ENCODE measurements around the gene CNNM4.

The CNNM4 gene

GRCh38 chr2:96857667-96858372 is 97.1 kb downstream of the CNNM4 start, which contains the start of gene ANKRD39:
ANKRD39 (minus strand) TSS chr2:96858016; CDS start chr2:96857987, 29 bp downstream.
- Histone ChIP-seq H3F3A (ENCODE audit: insufficient read depth) (no peaks in the 10 kb centered on the region), H3K36me3 (ENCODE audit: low read length) (no peaks in the 10 kb centered on the region), H3K4me2 (ENCODE audit: low read depth, low read length, poor library complexity, severe bottlenecking) (peak within 1 kb of the TSS; percentile 78), H2AFZ (ENCODE audit: low read depth, low read length, severe bottlenecking) (peak within 1 kb of the TSS; percentile 87), H3K79me2 (ENCODE audit: insufficient read depth, low read length) (peaks cover 6% of the 10 kb centered on the region; the same call in 1 of the 2 replicates), H3K9me3 (ENCODE audit: insufficient read depth, low read length) (no peaks in the 10 kb centered on the region), H3K27ac (ENCODE audit: low read depth, low read length) (peak within 1 kb of the TSS; percentile 67), H3K4me3 (ENCODE audit: insufficient read depth, low read length, poor library complexity, severe bottlenecking) (peak within 1 kb of the TSS; percentile 72), H3K27me3 (ENCODE audit: low read length) (no peaks in the 10 kb centered on the region), H3K9me2 (replicated peaks; ENCODE audit: insufficient read depth, low read length) (no peaks in the 10 kb centered on the region), H3K9ac (ENCODE audit: low read length) (peak within 1 kb of the TSS; percentile 79), H4K20me1 (ENCODE audit: low read depth, low read length) (no peaks in the 10 kb centered on the region)
- TF ChIP-seq EZH2phosphoT487 (conservative IDR thresholded peaks at IDR 0.05; ENCODE audit: low read length) (no peak), CTCF (IDR thresholded peaks at IDR 0.05; ENCODE audit: insufficient read depth, low read length, poor library complexity, severe bottlenecking) (peak; percentile 81)

GRCh38 chr2:96859099-96859649 is 98.5 kb downstream of the CNNM4 start:
- H3K79me2 ChIP-seq (ENCODE audit: insufficient read depth, low read length) = peaks cover 6% of the 10 kb centered on the region; the same call in 1 of the 2 replicates
- H3K9ac ChIP-seq (ENCODE audit: low read length) = no peak overlapping the region
- no peak overlapping the region for H3K4me2 ChIP-seq (ENCODE audit: low read depth, low read length, poor library complexity, severe bottlenecking)
- H4K20me1 ChIP-seq (ENCODE audit: low read depth, low read length) = no peaks in the 10 kb centered on the region
- no peak overlapping the region for H3K4me3 ChIP-seq (ENCODE audit: insufficient read depth, low read length, poor library complexity, severe bottlenecking)
- no peaks in the 10 kb centered on the region for H3K9me2 ChIP-seq (replicated peaks; ENCODE audit: insufficient read depth, low read length)
- H3K27ac ChIP-seq (ENCODE audit: low read depth, low read length) = no peak overlapping the region
- no peaks in the 10 kb centered on the region for H3K36me3 ChIP-seq (ENCODE audit: low read length)
- TF ChIP-seq CTCF (IDR thresholded peaks at IDR 0.05; ENCODE audit: insufficient read depth, low read length, poor library complexity, severe bottlenecking) (no peak), EZH2phosphoT487 (conservative IDR thresholded peaks at IDR 0.05; ENCODE audit: low read length) (no peak)
- H3K27me3 ChIP-seq (ENCODE audit: low read length) = no peaks in the 10 kb centered on the region
- H3K9me3 ChIP-seq (ENCODE audit: insufficient read depth, low read length) = no peaks in the 10 kb centered on the region
- H2AFZ ChIP-seq (ENCODE audit: low read depth, low read length, severe bottlenecking) = no peak overlapping the region
- H3F3A ChIP-seq (ENCODE audit: insufficient read depth) = no peaks in the 10 kb centered on the region

- Histone ChIP-seq H3K9me3 (ENCODE audit: insufficient read depth, low read length) (no peaks in the 10 kb centered on the region), H3K27me3 (ENCODE audit: low read length) (no peaks in the 10 kb centered on the region), H3K36me3 (ENCODE audit: low read length) (no peaks in the 10 kb centered on the region), H3K9me2 (replicated peaks; ENCODE audit: insufficient read depth, low read length) (no peaks in the 10 kb centered on the region), H3K79me2 (ENCODE audit: insufficient read depth, low read length) (peaks cover 6% of the 10 kb centered on the region; the same call in 1 of the 2 replicates), H3F3A (ENCODE audit: insufficient read depth) (no peaks in the 10 kb centered on the region), H3K4me2 (ENCODE audit: low read depth, low read length, poor library complexity, severe bottlenecking) (no peak overlapping the region), H3K27ac (ENCODE audit: low read depth, low read length) (no peak overlapping the region), H4K20me1 (ENCODE audit: low read depth, low read length) (no peaks in the 10 kb centered on the region), H3K9ac (ENCODE audit: low read length) (no peak overlapping the region), H3K4me3 (ENCODE audit: insufficient read depth, low read length, poor library complexity, severe bottlenecking) (no peak overlapping the region), H2AFZ (ENCODE audit: low read depth, low read length, severe bottlenecking) (no peak overlapping the region)
- TF ChIP-seq EZH2phosphoT487 (conservative IDR thresholded peaks at IDR 0.05; ENCODE audit: low read length) = no peak
These were observed 99.0 kb downstream of the CNNM4 start for GRCh38 chr2:96859681-96860064.

All from SU-DHL-6 (cell line).